ENCODE measurements around the gene PCNX3. TPM values are rescaled to one million over a fixed set of nuclear protein-coding genes. Genes with fewer than 3 reads are reported as not detected.
A peak's percentile ranks its signal among the peaks of the same experiment; 100 is the strongest.

The PCNX3 gene
- total RNA-seq, 4 donors from 2014 or later = 21.0 to 53.4 (median 29.8) TPM

DNA sequence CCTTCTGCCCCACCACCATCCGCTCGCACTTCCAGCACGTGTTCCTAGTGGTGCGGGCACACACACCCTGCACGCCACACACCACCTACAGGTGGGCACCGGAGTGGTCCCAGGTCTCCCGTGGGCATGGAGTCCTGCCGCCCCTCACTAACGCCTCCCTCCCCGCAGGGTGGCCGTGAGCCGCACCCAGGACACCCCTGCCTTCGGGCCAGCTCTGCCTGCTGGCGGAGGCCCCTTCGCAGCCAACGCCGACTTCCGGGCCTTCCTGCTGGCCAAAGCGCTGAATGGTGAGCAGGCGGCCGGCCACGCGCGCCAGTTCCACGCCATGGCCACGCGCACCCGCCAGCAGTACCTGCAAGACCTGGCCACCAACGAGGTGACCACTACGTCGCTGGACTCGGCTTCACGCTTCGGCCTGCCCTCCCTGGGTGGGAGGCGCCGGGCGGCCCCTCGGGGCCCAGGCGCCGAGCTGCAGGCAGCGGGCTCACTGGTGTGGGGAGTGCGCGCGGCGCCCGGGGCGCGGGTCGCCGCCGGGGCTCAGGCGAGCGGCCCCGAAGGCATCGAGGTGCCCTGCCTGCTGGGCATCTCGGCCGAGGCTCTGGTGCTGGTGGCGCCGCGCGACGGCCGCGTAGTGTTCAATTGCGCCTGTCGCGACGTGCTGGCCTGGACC lies 30.8 kb downstream of the PCNX3 start:
- H3K9me3 ChIP-seq = no peaks in the 10 kb centered on the region
- peak overlapping the region in 3 of 4 donors; percentile 43 to 72 (median 63) for H3K27ac ChIP-seq
- 85 to 90% methylated on average over 48 to 61 of the region's 68 CpGs for WGBS, 2 donors
- TF ChIP-seq EP300 (IDR thresholded peaks at IDR 0.05) = no peak
- TF ChIP-seq, protein P1, sequence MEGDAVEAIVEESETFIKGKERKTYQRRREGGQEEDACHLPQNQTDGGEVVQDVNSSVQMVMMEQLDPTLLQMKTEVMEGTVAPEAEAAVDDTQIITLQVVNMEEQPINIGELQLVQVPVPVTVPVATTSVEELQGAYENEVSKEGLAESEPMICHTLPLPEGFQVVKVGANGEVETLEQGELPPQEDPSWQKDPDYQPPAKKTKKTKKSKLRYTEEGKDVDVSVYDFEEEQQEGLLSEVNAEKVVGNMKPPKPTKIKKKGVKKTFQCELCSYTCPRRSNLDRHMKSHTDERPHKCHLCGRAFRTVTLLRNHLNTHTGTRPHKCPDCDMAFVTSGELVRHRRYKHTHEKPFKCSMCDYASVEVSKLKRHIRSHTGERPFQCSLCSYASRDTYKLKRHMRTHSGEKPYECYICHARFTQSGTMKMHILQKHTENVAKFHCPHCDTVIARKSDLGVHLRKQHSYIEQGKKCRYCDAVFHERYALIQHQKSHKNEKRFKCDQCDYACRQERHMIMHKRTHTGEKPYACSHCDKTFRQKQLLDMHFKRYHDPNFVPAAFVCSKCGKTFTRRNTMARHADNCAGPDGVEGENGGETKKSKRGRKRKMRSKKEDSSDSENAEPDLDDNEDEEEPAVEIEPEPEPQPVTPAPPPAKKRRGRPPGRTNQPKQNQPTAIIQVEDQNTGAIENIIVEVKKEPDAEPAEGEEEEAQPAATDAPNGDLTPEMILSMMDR (IDR thresholded peaks at IDR 0.05) = peak in 1 of 5 experiments; percentile 11
- no peak overlapping the region for H3K4me3 ChIP-seq
- peaks cover 0 to 64% (median 19%) of the 10 kb centered on the region in 4 donors for H3K4me1 ChIP-seq
- DNase-seq (ENCODE audit: low spot score in 2 of 2) = no peak
- no peaks in the 10 kb centered on the region for H3K27me3 ChIP-seq
- peaks cover 0 to 98% (median 27%) of the 10 kb centered on the region in 3 donors for H3K36me3 ChIP-seq

DNA sequence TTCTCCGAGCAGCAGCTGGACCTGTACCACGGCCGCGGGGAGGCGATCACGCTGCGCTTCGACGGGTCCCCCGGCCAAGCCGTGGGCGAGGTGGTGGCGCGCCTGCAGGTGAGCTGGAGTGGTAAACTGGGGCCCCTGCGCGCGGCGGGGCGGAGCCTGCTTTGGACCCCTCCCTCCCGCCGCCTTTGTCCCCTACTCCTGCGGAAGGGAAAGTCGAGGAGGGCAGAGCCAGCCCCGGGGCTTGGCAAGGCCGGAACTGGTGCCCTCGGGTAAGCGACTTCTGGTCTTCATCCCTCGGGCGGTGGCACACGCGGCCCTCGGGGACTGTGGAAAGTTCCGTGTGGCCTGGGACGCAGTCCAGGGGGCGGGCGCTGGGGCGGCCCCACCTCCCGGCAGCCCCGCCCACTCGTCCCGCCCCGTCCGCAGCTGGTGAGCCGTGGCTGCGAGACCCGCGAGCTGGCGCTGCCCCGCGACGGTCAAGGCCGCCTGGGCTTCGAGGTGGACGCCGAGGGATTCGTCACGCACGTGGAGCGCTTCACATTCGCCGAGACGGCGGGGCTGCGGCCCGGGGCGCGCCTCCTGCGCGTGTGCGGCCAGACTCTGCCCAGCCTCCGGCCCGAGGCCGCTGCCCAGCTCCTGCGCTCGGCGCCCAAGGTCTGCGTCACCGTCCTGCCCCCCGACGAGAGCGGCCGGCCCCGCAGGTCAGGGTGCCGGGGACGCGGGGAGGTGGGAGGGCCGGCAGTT lies 31.6 kb downstream of the PCNX3 start:
- WGBS, 2 donors = 61 to 72% methylated on average over 43 to 87 of the region's 87 CpGs
- H3K9me3 ChIP-seq = no peaks in the 10 kb centered on the region
- TF ChIP-seq, protein P1 (IDR thresholded peaks at IDR 0.05) = no peak
- TF ChIP-seq POLR2A (IDR thresholded peaks at IDR 0.05) (no peak), EP300 (IDR thresholded peaks at IDR 0.05) (no peak)
- H3K4me1 ChIP-seq = peaks cover 0 to 64% (median 23%) of the 10 kb centered on the region in 4 donors
- H3K27me3 ChIP-seq = no peaks in the 10 kb centered on the region
- H3K4me3 ChIP-seq = peak overlapping the region in 1 of 4 donors; percentile 26
- peak overlapping the region in 3 of 4 donors; percentile 43 to 72 (median 63) for H3K27ac ChIP-seq
- peaks cover 0 to 94% (median 27%) of the 10 kb centered on the region in 3 donors for H3K36me3 ChIP-seq
- DNase-seq (ENCODE audit: low spot score in 2 of 2) = no peak

DNA sequence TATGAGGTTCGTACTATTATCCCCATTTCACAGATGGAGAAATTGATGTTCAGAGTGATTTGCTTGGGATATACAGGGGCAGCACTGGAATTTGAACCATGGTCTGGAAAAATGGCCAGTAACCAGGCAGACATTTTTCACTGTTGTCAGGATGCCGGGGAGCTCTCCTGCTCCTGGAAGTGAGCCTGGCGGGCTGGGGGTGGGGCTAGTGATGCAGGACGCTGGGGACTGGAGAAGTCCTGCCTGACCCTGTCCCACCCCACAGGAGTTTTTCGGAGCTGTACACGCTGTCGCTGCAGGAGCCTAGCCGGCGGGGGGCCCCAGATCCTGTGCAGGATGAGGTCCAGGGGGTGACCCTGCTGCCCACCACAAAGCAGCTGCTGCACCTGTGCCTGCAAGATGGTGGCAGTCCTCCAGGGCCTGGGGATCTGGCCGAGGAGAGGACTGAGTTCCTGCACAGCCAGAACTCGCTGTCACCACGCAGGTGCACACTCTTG lies 33.5 kb downstream of the PCNX3 start:
- TF ChIP-seq EP300 (IDR thresholded peaks at IDR 0.05) (no peak), POLR2A (IDR thresholded peaks at IDR 0.05) (no peak)
- TF ChIP-seq, protein P1 (IDR thresholded peaks at IDR 0.05) = no peak
- Histone ChIP-seq H3K36me3 (peaks cover 0 to 78% (median 19%) of the 10 kb centered on the region in 3 donors), H3K4me1 (peaks cover 0 to 58% (median 31%) of the 10 kb centered on the region in 4 donors), H3K27me3 (no peaks in the 10 kb centered on the region), H3K9me3 (no peaks in the 10 kb centered on the region), H3K4me3 (no peak overlapping the region), H3K27ac (peak overlapping the region in 1 of 4 donors; percentile 93)
- WGBS, 2 donors = 54 to 63% methylated on average over 4 to 12 of the region's 12 CpGs
- DNase-seq (ENCODE audit: low spot score in 2 of 2) = no peak

DNA sequence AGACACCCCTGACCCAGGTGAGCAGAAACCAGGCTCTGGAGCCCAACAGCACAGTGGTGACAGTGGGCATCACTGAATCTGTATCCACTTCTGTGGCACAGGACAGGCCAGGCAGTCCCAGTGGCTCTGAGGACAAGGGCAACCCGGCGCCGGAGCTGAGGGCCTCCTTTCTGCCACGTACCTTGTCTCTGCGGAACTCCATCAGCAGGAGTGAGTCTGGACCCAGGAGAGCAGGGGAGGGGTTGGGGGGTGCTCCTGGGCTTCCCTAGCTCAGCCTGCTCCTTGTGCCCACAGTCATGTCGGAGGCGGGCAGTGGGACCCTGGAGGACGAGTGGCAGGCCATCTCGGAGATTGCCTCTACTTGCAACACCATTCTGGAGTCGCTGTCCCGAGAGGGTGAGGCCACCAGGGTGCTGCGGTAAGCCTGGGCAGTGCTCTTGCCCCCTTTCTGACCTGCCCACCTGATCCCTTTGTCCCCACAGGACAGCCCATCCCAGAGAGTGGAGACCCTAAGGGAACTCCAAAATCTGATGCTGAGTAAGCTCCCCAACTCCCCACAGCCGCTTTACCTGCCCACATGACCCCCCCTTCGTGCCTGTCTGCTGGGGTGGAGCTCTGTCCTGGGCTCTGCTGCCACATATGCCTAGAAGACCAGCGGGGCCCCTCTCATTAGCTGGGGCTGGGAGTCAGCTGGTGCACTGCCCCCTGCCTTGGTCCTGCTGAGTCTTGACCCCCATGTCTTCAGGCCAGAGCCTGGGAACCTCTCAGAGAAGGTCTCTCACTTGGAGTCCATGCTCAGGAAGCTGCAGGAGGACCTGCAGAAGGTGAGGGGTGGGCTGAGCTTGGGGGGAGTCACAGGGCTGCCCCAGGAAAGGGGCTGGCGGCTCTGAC lies 34.3 kb downstream of the PCNX3 start:
- peaks cover 0 to 78% (median 19%) of the 10 kb centered on the region in 3 donors for H3K36me3 ChIP-seq
- WGBS, 2 donors = 83 to 88% methylated on average over 12 to 16 of the region's 16 CpGs
- TF ChIP-seq POLR2A (IDR thresholded peaks at IDR 0.05) (no peak), EP300 (IDR thresholded peaks at IDR 0.05) (no peak)
- TF ChIP-seq, protein P1 (IDR thresholded peaks at IDR 0.05) = no peak
- peaks cover 0 to 65% (median 35%) of the 10 kb centered on the region in 4 donors for H3K4me1 ChIP-seq
- H3K9me3 ChIP-seq = no peaks in the 10 kb centered on the region
- H3K27me3 ChIP-seq = no peaks in the 10 kb centered on the region
- no peak overlapping the region for H3K4me3 ChIP-seq
- H3K27ac ChIP-seq = peak overlapping the region in 2 of 4 donors; percentile 91 to 93
- DNase-seq (ENCODE audit: low spot score in 2 of 2) = no peak
